Liver (tissue), 9 donors: ENCODE data around the gene ISM1. TPM values are rescaled to one million over a fixed set of nuclear protein-coding genes. Genes with fewer than 3 reads are reported as not detected.

Experiments
- DNase-seq: peaks from one replicate; pipeline ENCODE4 v3.0.0-alpha.2; 2017; ENCODE audit warnings: low spot score
- H3K27ac ChIP-seq, 2 donors: one replicate each; pipeline ENCODE4 v1.7.0; 2013; ENCODE audit warnings: inconsistent platforms in 2 of 2, low read length in 2 of 2, control low read depth in 1 of 2, low read depth in 1 of 2, mild to moderate bottlenecking in 1 of 2
- H3K27me3 ChIP-seq, 4 donors: one replicate each; pipeline versions ENCODE4 v1.6.1 to v1.7.0; 2013; ENCODE audit warnings: low read length in 3 of 4, inconsistent platforms in 1 of 4, mild to moderate bottlenecking in 1 of 4, moderate library complexity in 1 of 4; ENCODE audit not compliant: control insufficient read depth in 4 of 4, insufficient read depth in 4 of 4
- H3K36me3 ChIP-seq, 4 donors: one replicate each; pipeline versions ENCODE4 v1.6.1 to v1.7.0; 2013; ENCODE audit warnings: low read length in 3 of 4, mild to moderate bottlenecking in 3 of 4, low read depth in 1 of 4, moderate library complexity in 1 of 4; ENCODE audit not compliant: control insufficient read depth in 4 of 4, insufficient read depth in 3 of 4
- H3K4me1 ChIP-seq, 4 donors: one replicate each; pipeline versions ENCODE4 v1.6.1 to v1.7.0; 2013; ENCODE audit warnings: low read length in 3 of 4, mild to moderate bottlenecking in 3 of 4, moderate library complexity in 1 of 4; ENCODE audit not compliant: control insufficient read depth in 4 of 4, insufficient read depth in 4 of 4
- H3K4me3 ChIP-seq, 3 donors: one replicate each; pipeline versions ENCODE4 v1.6.1 to v1.7.0; 2013; ENCODE audit warnings: low read length in 3 of 3, control low read depth in 1 of 3, low read depth in 1 of 3, mild to moderate bottlenecking in 1 of 3
- H3K9ac ChIP-seq, 2 donors: one replicate each; pipeline ENCODE4 v1.7.0; 2013; ENCODE audit warnings: low read length in 2 of 2, mild to moderate bottlenecking in 2 of 2, moderate library complexity in 2 of 2, control low read depth in 1 of 2, low read depth in 1 of 2
- H3K9me3 ChIP-seq, 4 donors: one replicate each; pipeline versions ENCODE4 v1.6.1 to v1.7.0; 2013; ENCODE audit warnings: low read length in 3 of 4; ENCODE audit not compliant: control insufficient read depth in 4 of 4
- ATF3 ChIP-seq: IDR thresholded peaks from 2 replicates; pipeline ENCODE4 v1.6.1; 2016; ENCODE audit warnings: antibody characterized with exemption
- CTCF ChIP-seq: fragments of 150-350 bp; IDR thresholded peaks from 2 replicates; pipeline ENCODE4 v1.5.1; 2017; ENCODE audit warnings: improper control_type of control experiment, low read depth, low read length; ENCODE audit not compliant: missing input control
- EGR1 ChIP-seq, 2 donors: IDR thresholded peaks; 2 replicates each; pipeline ENCODE4 v1.6.1; 2016 to 2018; ENCODE audit warnings: antibody characterized with exemption in 2 of 2, low read depth in 2 of 2
- FOXA1 ChIP-seq: IDR thresholded peaks from 2 replicates; pipeline ENCODE4 v1.6.1; 2016; ENCODE audit warnings: antibody characterized with exemption
- FOXA2 ChIP-seq: IDR thresholded peaks from 2 replicates; pipeline ENCODE4 v1.6.1; 2016; ENCODE audit warnings: antibody characterized with exemption
- GABPA ChIP-seq, 2 donors: IDR thresholded peaks in 1 of 2; conservative IDR thresholded peaks in 1 of 2; 2 replicates each; pipeline ENCODE4 v1.6.1; 2016; ENCODE audit warnings: antibody characterized with exemption in 2 of 2, mild to moderate bottlenecking in 1 of 2, moderate library complexity in 1 of 2
- HNF4A ChIP-seq, 2 donors: conservative IDR thresholded peaks; 2 replicates each; pipeline ENCODE4 v1.6.1; 2016; ENCODE audit warnings: antibody characterized with exemption in 2 of 2, mild to moderate bottlenecking in 2 of 2
- HNF4G ChIP-seq: IDR thresholded peaks from 2 replicates; pipeline ENCODE4 v1.6.1; 2016; ENCODE audit warnings: antibody characterized with exemption
- JUND ChIP-seq, 2 donors: IDR thresholded peaks; 2 replicates each; pipeline ENCODE4 v1.6.1; 2016; ENCODE audit warnings: antibody characterized with exemption in 2 of 2
- MAX ChIP-seq: IDR thresholded peaks from 2 replicates; pipeline ENCODE4 v1.6.1; 2016; ENCODE audit warnings: antibody characterized with exemption
- NR2F2 ChIP-seq: IDR thresholded peaks from 2 replicates; pipeline ENCODE4 v1.6.1; 2016; ENCODE audit warnings: antibody characterized with exemption
- RAD21 ChIP-seq, 2 donors: IDR thresholded peaks; 2 replicates each; pipeline ENCODE4 v1.6.1; 2016; ENCODE audit warnings: antibody characterized with exemption in 2 of 2, mild to moderate bottlenecking in 2 of 2
- REST ChIP-seq: IDR thresholded peaks from 2 replicates; pipeline ENCODE4 v1.6.1; 2016; ENCODE audit warnings: antibody characterized with exemption, mild to moderate bottlenecking
- RXRA ChIP-seq, 2 donors: IDR thresholded peaks; 2 replicates each; pipeline ENCODE4 v1.6.1; 2017 to 2018; ENCODE audit warnings: antibody characterized with exemption in 2 of 2, mild to moderate bottlenecking in 1 of 2
- SP1 ChIP-seq: IDR thresholded peaks from 2 replicates; pipeline ENCODE4 v1.6.1; 2018; ENCODE audit warnings: antibody characterized with exemption, mild to moderate bottlenecking
- YY1 ChIP-seq: IDR thresholded peaks from 2 replicates; pipeline ENCODE4 v1.6.1; 2016; ENCODE audit warnings: antibody characterized with exemption, mild to moderate bottlenecking
- ZBTB33 ChIP-seq: IDR thresholded peaks from 2 replicates; pipeline ENCODE4 v1.6.1; 2016; ENCODE audit warnings: antibody characterized with exemption
- WGBS: extraction: QIAGEN DNeasy Blood & Tissue Kit; methylation state at CpG from one replicate; pipeline ENCODE4 v1.1.7; 2013; 5-methylcytosine and 5-hydroxymethylcytosine counted together
- polyA plus RNA-seq, 2 donors: library from polyadenylated mRNA; stranded (reverse) in 1 of 2; unstranded in 1 of 2; fragments of 200-250 nt in 1 of 2; fragments of >200 nt in 1 of 2; fragmentation: Nextera tagmentation in 1 of 2; extraction: Ambion mirVana in 1 of 2; gene quantifications; one replicate each; pipeline versions ENCODE4 v1.2.1 to v1.2.3, GENCODE V29; 2013 to 2015
- total RNA-seq, 2 donors: library from RNA; depleted of rRNA; stranded (reverse); fragments of >200 nt; gene quantifications; one replicate each; pipeline ENCODE4 v1.2.3, GENCODE V29; 2014
- donor health status: healthy.
- donor health status: healthy.
- donor health status: healthy.
- donor health status: healthy.
- donor health status: healthy.

Gene ISM1
- total and polyA plus RNA-seq, 4 donors, result 0.82 to 6.4 (median 1.2) TPM; not detected in 1

GRCh38 chr20:13245250-13245723 is 24.2 kb downstream of the ISM1 start:
- Histone ChIP-seq H3K27ac (peak overlapping the region; percentile 17 to 68), H3K36me3 (no peaks in the 10 kb centered on the region), H3K9ac (no peak overlapping the region), H3K4me1 (peaks cover 10 to 55% (median 33%) of the 10 kb centered on the region in 4 donors), H3K9me3 (no peaks in the 10 kb centered on the region), H3K27me3 (no peaks in the 10 kb centered on the region), H3K4me3 (peak overlapping the region in 1 of 3 donors; percentile 31)
- WGBS, result 56% methylated on average over 2 of the region's 2 CpGs
- TF ChIP-seq CTCF (no peak), REST (peak; percentile 53), JUND (IDR thresholded peaks at IDR 0.05) (peak in 1 of 2 donors; percentile 45), MAX (peak; percentile 71), NR2F2 (no peak), RXRA (IDR thresholded peaks at IDR 0.05) (peak; percentile 95 to 96), EGR1 (IDR thresholded peaks at IDR 0.05; ENCODE audit: low read depth in 2 of 2) (peak in 1 of 2 donors; percentile 35), SP1 (peak; percentile 63), ATF3 (no peak), FOXA2 (no peak), HNF4G (peak; percentile 24), YY1 (peak; percentile 83), RAD21 (IDR thresholded peaks at IDR 0.05) (peak; percentile 24 to 55), HNF4A (conservative IDR thresholded peaks at IDR 0.05) (peak; percentile 60 to 62), ZBTB33 (peak; percentile 54), GABPA (IDR thresholded peaks at IDR 0.05 in 1 of 2, conservative IDR thresholded peaks at IDR 0.05 in 1 of 2) (peak in 1 of 2 donors; percentile 19), FOXA1 (peak; percentile 34)
- DNase-seq, result no peak
